GM13977 (cell line): ENCODE results near the gene MYLK4.

Experiments used
- DNase-seq: peaks from one replicate; pipeline ENCODE4 v3.0.0; 2012; ENCODE audit warnings: low spot score
- CTCF ChIP-seq: IDR thresholded peaks from 2 replicates; pipeline ENCODE4 v1.5.1; 2012; ENCODE audit warnings: mild to moderate bottlenecking, control low read depth; ENCODE audit not compliant: insufficient read depth; ENCODE audit errors: extremely low read depth, missing control alignments
- in situ Hi-C: fragments of 300-500 bp; cut with MboI; formaldehyde crosslinking; loops from one replicate; pipeline ENCODE4 v1.12.0; 2022; ENCODE audit warnings: low sequenced_read_pairs, low pct_unique_long_range_greater_than_20kb, mixed read lengths, inconsistent platforms; ENCODE audit not compliant: unreplicated experiment

Gene MYLK4

GRCh38 chr6:2721219-2721618, 29.5 kb downstream of the MYLK4 start:
- no peak for TF ChIP-seq CTCF
- DNase-seq: no peak
- in situ Hi-C loops: no loop called here

- DNase-seq: no peak
- TF ChIP-seq CTCF: no peak
- in situ Hi-C loops: no loop called here
Measured at GRCh38 chr6:2719093-2719455, 31.6 kb downstream of the MYLK4 start.

- in situ Hi-C loops: no loop called here
- TF ChIP-seq CTCF: no peak
- DNase-seq: no peak
Measured at GRCh38 chr6:2718334-2719092, 32.2 kb downstream of the MYLK4 start.

- in situ Hi-C loops: no loop called here
- no peak for DNase-seq
Measured at GRCh38 chr6:2716936-2717700, 33.6 kb downstream of the MYLK4 start.

GRCh38 chr6:2715737-2716136, 35.0 kb downstream of the MYLK4 start:
- in situ Hi-C loops: no loop called here
- no peak for DNase-seq
- no peak for TF ChIP-seq CTCF

More at GRCh38 chr6:2716936-2717700, 33.6 kb downstream of the MYLK4 start:
- TF ChIP-seq CTCF: no peak

- TF ChIP-seq CTCF: no peak
- no peak for DNase-seq
- in situ Hi-C loops: no loop called here
Measured at GRCh38 chr6:2714111-2714895, 36.4 kb downstream of the MYLK4 start.
